AG10803 (cell line): ENCODE results near the gene COL6A3.
A peak's percentile ranks its signal among the peaks of the same experiment; 100 is the strongest.
"Not testable (repeated sequence)": the region's sequence is repeated elsewhere in the genome, so short reads cannot be mapped to it uniquely, and the experiment has no call there.

Experiments used
- DNase-seq: peaks from one replicate; pipeline ENCODE4 v3.0.0; 2010; ENCODE audit warnings: low read depth
- H3K4me3 ChIP-seq: 2 replicates; pipeline ENCODE4 v1.5.1; 2011; ENCODE audit warnings: mild to moderate bottlenecking, low read length, control low read depth
- TF ChIP-seq, protein P1 (sequence below): conservative IDR thresholded peaks from 2 replicates; pipeline ENCODE4 v1.5.1; 2011; ENCODE audit warnings: mild to moderate bottlenecking, low read length, control low read depth, inconsistent platforms

Gene COL6A3

GRCh38 chr2:237309416-237309815 is 104.5 kb downstream of the COL6A3 start:
- TF ChIP-seq, protein P1, sequence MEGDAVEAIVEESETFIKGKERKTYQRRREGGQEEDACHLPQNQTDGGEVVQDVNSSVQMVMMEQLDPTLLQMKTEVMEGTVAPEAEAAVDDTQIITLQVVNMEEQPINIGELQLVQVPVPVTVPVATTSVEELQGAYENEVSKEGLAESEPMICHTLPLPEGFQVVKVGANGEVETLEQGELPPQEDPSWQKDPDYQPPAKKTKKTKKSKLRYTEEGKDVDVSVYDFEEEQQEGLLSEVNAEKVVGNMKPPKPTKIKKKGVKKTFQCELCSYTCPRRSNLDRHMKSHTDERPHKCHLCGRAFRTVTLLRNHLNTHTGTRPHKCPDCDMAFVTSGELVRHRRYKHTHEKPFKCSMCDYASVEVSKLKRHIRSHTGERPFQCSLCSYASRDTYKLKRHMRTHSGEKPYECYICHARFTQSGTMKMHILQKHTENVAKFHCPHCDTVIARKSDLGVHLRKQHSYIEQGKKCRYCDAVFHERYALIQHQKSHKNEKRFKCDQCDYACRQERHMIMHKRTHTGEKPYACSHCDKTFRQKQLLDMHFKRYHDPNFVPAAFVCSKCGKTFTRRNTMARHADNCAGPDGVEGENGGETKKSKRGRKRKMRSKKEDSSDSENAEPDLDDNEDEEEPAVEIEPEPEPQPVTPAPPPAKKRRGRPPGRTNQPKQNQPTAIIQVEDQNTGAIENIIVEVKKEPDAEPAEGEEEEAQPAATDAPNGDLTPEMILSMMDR: no peak
- peak; percentile 73 for DNase-seq
- H3K4me3 ChIP-seq: no peak overlapping the region

DNA sequence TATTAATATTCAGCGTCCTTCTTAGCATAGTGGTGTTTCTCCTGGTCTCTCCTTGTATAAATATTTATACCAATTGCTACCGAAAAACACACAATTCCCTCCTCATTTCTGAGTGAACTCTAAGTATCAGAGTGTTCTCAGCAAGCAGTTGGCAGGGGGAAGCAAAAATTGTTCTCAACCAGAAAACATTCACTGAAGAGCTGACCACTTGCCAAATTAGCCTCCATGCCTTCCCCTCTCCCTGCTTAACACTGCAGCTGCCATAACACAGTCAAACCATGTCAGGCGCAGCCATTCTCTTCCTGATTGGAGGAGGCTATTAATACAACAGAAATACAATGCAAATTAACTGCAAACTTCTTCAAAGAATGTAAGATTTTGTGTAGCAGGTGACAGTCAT is 105.0 kb downstream of the COL6A3 start:
- DNase-seq: peak; percentile 58
- TF ChIP-seq, protein P1: no peak

GRCh38 chr2:237307474-237307873 is 106.5 kb downstream of the COL6A3 start:
- TF ChIP-seq, protein P1: no peak
- no peak for DNase-seq
- no peak overlapping the region for H3K4me3 ChIP-seq

More for the DNA sequence above, 105.0 kb downstream of the COL6A3 start:
- no peak overlapping the region for H3K4me3 ChIP-seq

DNA sequence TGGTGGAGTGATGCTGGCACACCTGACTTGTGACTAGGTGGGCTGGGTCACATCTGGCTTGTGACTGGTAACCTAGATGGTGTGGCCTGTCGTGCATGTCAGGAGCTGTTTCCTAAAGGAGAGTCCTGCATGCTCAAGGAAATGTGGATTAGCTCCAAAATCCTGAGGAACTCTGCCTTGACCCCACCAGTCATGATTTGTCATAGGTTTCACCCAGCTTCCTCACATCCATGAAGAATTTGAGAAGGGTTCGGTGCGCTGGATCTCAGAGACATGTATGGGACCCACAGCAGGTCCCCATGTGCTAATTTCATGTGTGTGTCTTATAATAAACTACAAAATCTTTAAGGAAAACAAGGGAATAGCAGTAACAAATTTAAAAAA is 107.2 kb downstream of the COL6A3 start:
- no peak for DNase-seq
- TF ChIP-seq, protein P1: no peak
- no peak overlapping the region for H3K4me3 ChIP-seq

GRCh38 chr2:237306083-237306786 is 107.7 kb downstream of the COL6A3 start:
- DNase-seq: no peak
- H3K4me3 ChIP-seq: no peak overlapping the region
- TF ChIP-seq, protein P1: no peak

DNA sequence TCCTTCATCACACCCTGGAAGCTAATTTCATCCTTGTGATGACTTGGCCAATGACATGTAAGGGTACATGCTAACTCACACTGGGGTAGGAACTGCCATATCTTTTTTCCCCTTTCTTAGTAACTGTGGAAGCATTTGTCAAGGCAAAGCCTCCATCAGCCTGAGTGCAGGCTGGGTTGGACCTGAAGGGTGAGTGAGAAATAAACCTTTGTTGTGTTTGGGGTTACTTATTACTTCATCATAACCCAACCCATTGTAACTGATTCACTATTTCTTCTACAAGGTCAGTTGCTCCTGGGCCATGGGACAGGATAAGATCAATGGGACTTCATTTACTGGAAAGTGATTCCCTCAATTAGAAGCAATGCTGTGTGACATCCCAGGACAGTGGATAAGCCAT is 108.4 kb downstream of the COL6A3 start:
- TF ChIP-seq, protein P1: no peak
- H3K4me3 ChIP-seq: no peak overlapping the region

GRCh38 chr2:237304763-237305514 is 109.0 kb downstream of the COL6A3 start:
- DNase-seq: peak; percentile 95

More for the DNA sequence above, 108.4 kb downstream of the COL6A3 start:
- DNase-seq: no peak

DNA sequence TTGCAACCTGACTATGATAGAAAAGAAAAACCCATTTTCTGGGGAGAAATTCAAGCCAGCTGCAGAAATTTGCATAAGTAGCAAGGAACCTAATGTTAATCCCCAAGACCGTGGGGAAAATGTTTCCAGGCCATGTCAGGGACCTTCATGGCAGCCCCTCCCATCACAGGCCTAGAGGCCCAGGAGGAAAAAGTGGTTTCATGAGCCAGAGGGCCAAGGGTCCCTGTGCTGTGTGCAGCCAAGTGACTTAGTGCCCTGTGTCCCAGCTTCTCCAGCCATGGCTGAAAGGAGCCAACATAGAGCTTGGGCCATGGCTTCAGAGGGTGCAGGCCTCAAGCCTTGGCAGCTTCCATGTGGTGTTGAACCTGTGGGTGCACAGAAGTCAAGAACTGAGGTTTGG is 110.7 kb downstream of the COL6A3 start:
- not testable (repeated sequence) for DNase-seq, H3K4me3 ChIP-seq

More at GRCh38 chr2:237304763-237305514, 109.0 kb downstream of the COL6A3 start:
- TF ChIP-seq, protein P1: no peak
- no peak overlapping the region for H3K4me3 ChIP-seq
